ENCODE data around the gene PAQR5. TPM values are rescaled to one million over a fixed set of nuclear protein-coding genes. Genes with fewer than 3 reads are reported as not detected.

PAQR5 gene
- total RNA-seq, 2 experiments from 2014 or later = not detected

- Mint-ChIP-seq H3K4me3 (no peak overlapping the region), H3K27ac (no peak overlapping the region), H3K9me3 (no peaks in the 10 kb centered on the region), H3K36me3 (ENCODE audit: low read depth) (no peaks in the 10 kb centered on the region), H3K4me1 (ENCODE audit: low read depth) (no peaks in the 10 kb centered on the region), H3K27me3 (peaks cover 9% of the 10 kb centered on the region)
- H3K27ac ChIP-seq (ENCODE audit: low read depth in 1 of 2, low read length in 2 of 2) = no peak overlapping the region
- no peaks in the 10 kb centered on the region for H3K4me1 ChIP-seq (ENCODE audit: insufficient read depth, low read length)
- H3K9me3 ChIP-seq (ENCODE audit: control insufficient read depth in 1 of 2, insufficient read depth in 1 of 2, low read length in 2 of 2) = no peaks in the 10 kb centered on the region
- no peak for TF ChIP-seq CTCF (IDR thresholded peaks at IDR 0.05)
- no peak overlapping the region for H3K4me3 ChIP-seq (ENCODE audit: low read length)
- ATAC-seq (ENCODE audit: poor library complexity) (no peak), DNase-seq (no peak)
- H3K36me3 ChIP-seq (ENCODE audit: insufficient read depth, low read length) = no peaks in the 10 kb centered on the region
- ChIA-PET CTCF (interaction anchor here (1.3 to 2.2 kb wide), 2 partner anchors 9 to 59 kb away, joined by 3 to 7 read pairs; no protein-coding TSS in a partner anchor), POLR2A (no interaction called here)
- intact Hi-C loops (cut with DNase I, micrococcal nuclease) = no loop called here
- no peaks in the 10 kb centered on the region for H3K27me3 ChIP-seq (ENCODE audit: control insufficient read depth in 1 of 2, insufficient read depth in 2 of 2, low read length in 2 of 2)
These were observed 104.9 kb downstream of the PAQR5 start for GRCh38 chr15:69403594-69403993.

GRCh38 chr15:69405110-69405509 lies 106.4 kb downstream of the PAQR5 start:
- Histone ChIP-seq H3K4me3 (ENCODE audit: low read length) (no peak overlapping the region), H3K27me3 (ENCODE audit: control insufficient read depth in 1 of 2, insufficient read depth in 2 of 2, low read length in 2 of 2) (no peaks in the 10 kb centered on the region), H3K36me3 (ENCODE audit: insufficient read depth, low read length) (no peaks in the 10 kb centered on the region), H3K4me1 (ENCODE audit: insufficient read depth, low read length) (no peaks in the 10 kb centered on the region), H3K27ac (ENCODE audit: low read depth in 1 of 2, low read length in 2 of 2) (no peak overlapping the region), H3K9me3 (ENCODE audit: control insufficient read depth in 1 of 2, insufficient read depth in 1 of 2, low read length in 2 of 2) (no peaks in the 10 kb centered on the region)
- Mint-ChIP-seq H3K4me1 (ENCODE audit: low read depth) (no peaks in the 10 kb centered on the region), H3K4me3 (no peak overlapping the region), H3K27me3 (peaks cover 9% of the 10 kb centered on the region), H3K9me3 (no peaks in the 10 kb centered on the region), H3K36me3 (ENCODE audit: low read depth) (no peaks in the 10 kb centered on the region), H3K27ac (no peak overlapping the region)
- CTCF ChIA-PET = no interaction called here
- no peak for ATAC-seq (ENCODE audit: poor library complexity)
- intact Hi-C loops (cut with DNase I, micrococcal nuclease) = no loop called here
- DNase-seq = no peak
- no peak for TF ChIP-seq CTCF (IDR thresholded peaks at IDR 0.05)
- POLR2A ChIA-PET = no interaction called here

GRCh38 chr15:69407719-69408400 lies 109.1 kb downstream of the PAQR5 start:
- DNase-seq (no peak), ATAC-seq (ENCODE audit: poor library complexity) (no peak)
- ChIA-PET CTCF (interaction anchor here (0.5 kb wide), 1 partner anchor 148 kb away, joined by 3 read pairs; no protein-coding TSS in a partner anchor), POLR2A (interaction anchor here (0.7 to 1.1 kb wide), 2 partner anchors 13 to 45 kb away, joined by 3 read pairs; partner anchors contain the start of gene RPLP1)
- no peaks in the 10 kb centered on the region for H3K4me1 Mint-ChIP-seq (ENCODE audit: low read depth)
- H3K4me1 ChIP-seq (ENCODE audit: insufficient read depth, low read length) = no peaks in the 10 kb centered on the region
- no peaks in the 10 kb centered on the region for H3K36me3 ChIP-seq (ENCODE audit: insufficient read depth, low read length)
- no peaks in the 10 kb centered on the region for H3K9me3 Mint-ChIP-seq
- no peak overlapping the region for H3K4me3 ChIP-seq (ENCODE audit: low read length)
- peaks cover 9% of the 10 kb centered on the region for H3K27me3 Mint-ChIP-seq
- H3K27ac Mint-ChIP-seq = no peak overlapping the region
- H3K27me3 ChIP-seq (ENCODE audit: control insufficient read depth in 1 of 2, insufficient read depth in 2 of 2, low read length in 2 of 2) = no peaks in the 10 kb centered on the region
- no peak overlapping the region for H3K4me3 Mint-ChIP-seq
- intact Hi-C loops (cut with DNase I, micrococcal nuclease) = no loop called here
- H3K27ac ChIP-seq (ENCODE audit: low read depth in 1 of 2, low read length in 2 of 2) = no peak overlapping the region
- H3K9me3 ChIP-seq (ENCODE audit: control insufficient read depth in 1 of 2, insufficient read depth in 1 of 2, low read length in 2 of 2) = no peaks in the 10 kb centered on the region
- no peak for TF ChIP-seq CTCF (IDR thresholded peaks at IDR 0.05)
- H3K36me3 Mint-ChIP-seq (ENCODE audit: low read depth) = no peaks in the 10 kb centered on the region

All from CD4-positive, alpha-beta T cell (primary cell).